Measurements from ENCODE around the gene STXBP5.

DNA sequence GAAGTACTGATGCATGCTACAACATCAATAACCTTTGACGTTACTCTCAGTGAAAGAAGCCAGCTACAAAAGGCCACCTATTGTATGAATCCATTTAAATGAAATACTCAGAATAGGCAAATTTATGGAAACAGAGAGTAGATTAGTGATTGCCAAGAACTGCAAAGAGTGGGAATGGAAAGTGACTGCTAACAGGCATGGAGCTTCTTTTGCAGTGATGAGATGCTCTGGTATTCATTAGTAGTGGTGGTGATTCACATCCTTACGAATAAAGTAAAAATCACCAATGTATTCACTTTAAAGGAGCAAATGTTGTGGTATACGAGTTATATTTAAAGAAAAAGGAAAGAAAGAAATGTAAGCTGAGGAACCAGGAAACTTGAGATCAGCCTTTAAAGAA, 177.5 kb downstream of the STXBP5 start:
- TF ChIP-seq, protein P1, sequence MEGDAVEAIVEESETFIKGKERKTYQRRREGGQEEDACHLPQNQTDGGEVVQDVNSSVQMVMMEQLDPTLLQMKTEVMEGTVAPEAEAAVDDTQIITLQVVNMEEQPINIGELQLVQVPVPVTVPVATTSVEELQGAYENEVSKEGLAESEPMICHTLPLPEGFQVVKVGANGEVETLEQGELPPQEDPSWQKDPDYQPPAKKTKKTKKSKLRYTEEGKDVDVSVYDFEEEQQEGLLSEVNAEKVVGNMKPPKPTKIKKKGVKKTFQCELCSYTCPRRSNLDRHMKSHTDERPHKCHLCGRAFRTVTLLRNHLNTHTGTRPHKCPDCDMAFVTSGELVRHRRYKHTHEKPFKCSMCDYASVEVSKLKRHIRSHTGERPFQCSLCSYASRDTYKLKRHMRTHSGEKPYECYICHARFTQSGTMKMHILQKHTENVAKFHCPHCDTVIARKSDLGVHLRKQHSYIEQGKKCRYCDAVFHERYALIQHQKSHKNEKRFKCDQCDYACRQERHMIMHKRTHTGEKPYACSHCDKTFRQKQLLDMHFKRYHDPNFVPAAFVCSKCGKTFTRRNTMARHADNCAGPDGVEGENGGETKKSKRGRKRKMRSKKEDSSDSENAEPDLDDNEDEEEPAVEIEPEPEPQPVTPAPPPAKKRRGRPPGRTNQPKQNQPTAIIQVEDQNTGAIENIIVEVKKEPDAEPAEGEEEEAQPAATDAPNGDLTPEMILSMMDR (IDR thresholded peaks at IDR 0.05): no peak
- TF ChIP-seq POLR2A (IDR thresholded peaks at IDR 0.05): no peak
